ENCODE measurements around the gene TMEM130. TPM values are rescaled to one million over a fixed set of nuclear protein-coding genes. Genes with fewer than 3 reads are reported as not detected.

The TMEM130 gene
- polyA plus RNA-seq, 1 of the 3 experiments (the other 2 are of a cell fraction), result 1.2 TPM

DNA sequence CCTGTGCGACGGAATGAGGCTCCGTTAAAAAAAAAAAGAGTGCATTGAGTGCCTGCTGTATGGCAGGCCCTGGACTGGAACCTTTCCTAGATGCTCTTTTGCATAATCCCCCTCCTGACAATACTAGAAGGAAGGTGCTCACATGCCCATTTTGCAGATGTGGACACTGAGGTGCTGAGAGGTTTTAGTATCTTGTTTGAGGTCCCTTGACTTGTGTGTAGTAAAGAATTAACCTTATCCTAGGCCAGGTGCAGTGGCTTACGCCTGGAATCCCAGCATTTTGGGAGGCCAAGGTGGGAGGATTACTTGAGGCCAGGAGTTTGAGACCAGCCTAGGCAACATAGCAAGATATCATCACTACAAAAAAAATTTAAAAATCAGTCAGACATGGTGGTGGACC lies 46.6 kb downstream of the TMEM130 start:
- no peaks in the 10 kb centered on the region for H3K27me3 ChIP-seq (ENCODE audit: insufficient read depth)
- H3K27ac ChIP-seq (ENCODE audit: low read depth in 2 of 2, low read length in 1 of 2), result no peak overlapping the region
- H3K9me2 ChIP-seq, result no peaks in the 10 kb centered on the region
- H2AFZ ChIP-seq (ENCODE audit: low read depth), result no peak overlapping the region
- no peaks in the 10 kb centered on the region for H3K79me2 ChIP-seq (ENCODE audit: insufficient read depth)
- TF ChIP-seq SMC3 (IDR thresholded peaks at IDR 0.05; ENCODE audit: low read depth, low read length), result no peak
- H3K4me3 ChIP-seq (ENCODE audit: low read depth in 2 of 2, low read length in 1 of 2), result no peak overlapping the region
- peaks cover 0 to 17% of the 10 kb centered on the region in 2 experiments; a peak in 1 of 4 replicates for H3K4me1 ChIP-seq (ENCODE audit: control insufficient read depth in 1 of 2, insufficient read depth in 2 of 2, low read depth in 1 of 2, low read length in 1 of 2)
- H3K9ac ChIP-seq, result no peak overlapping the region
- H4K20me1 ChIP-seq (ENCODE audit: insufficient read depth), result no peaks in the 10 kb centered on the region
- H3K9me3 ChIP-seq, result no peaks in the 10 kb centered on the region
- no peak overlapping the region for H3K4me2 ChIP-seq
- CTCF ChIA-PET, result interaction anchor here (2.5 kb wide), 1 partner anchor 19 kb away, joined by 7 read pairs; no protein-coding TSS in a partner anchor
- WGBS (ENCODE audit: low lambda C conversion rate), result 79% methylated on average over 4 of the region's 4 CpGs
- no peak for DNase-seq
- no peaks in the 10 kb centered on the region for H3F3A ChIP-seq (replicated peaks; ENCODE audit: insufficient read depth)
- no peaks in the 10 kb centered on the region for H3K36me3 ChIP-seq (replicated peaks in 1 of 2; ENCODE audit: control insufficient read depth in 1 of 2, insufficient read depth in 2 of 2, low read length in 1 of 2)
- POLR2A ChIA-PET, result no interaction called here

DNA sequence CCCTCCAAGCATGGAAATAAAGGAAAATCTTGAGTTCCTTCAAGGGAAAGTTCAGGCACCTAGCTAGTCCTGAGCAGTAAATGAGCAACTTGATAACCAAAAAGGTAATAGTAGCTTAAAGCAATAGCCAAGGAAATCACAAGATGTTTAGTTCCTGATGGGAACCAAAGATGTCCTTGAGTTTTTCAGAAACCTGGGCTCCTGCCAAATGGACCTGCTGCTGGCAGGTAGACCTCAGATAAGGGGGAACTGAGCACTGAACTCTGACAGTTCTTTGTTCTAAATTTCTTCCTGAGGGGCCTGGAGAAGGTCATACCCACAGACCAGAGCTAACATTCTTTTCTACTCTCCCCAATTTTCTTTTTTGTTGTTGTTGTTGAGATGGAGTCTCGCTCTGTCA lies 48.5 kb downstream of the TMEM130 start:
- no peak overlapping the region for H3K9ac ChIP-seq

DNA sequence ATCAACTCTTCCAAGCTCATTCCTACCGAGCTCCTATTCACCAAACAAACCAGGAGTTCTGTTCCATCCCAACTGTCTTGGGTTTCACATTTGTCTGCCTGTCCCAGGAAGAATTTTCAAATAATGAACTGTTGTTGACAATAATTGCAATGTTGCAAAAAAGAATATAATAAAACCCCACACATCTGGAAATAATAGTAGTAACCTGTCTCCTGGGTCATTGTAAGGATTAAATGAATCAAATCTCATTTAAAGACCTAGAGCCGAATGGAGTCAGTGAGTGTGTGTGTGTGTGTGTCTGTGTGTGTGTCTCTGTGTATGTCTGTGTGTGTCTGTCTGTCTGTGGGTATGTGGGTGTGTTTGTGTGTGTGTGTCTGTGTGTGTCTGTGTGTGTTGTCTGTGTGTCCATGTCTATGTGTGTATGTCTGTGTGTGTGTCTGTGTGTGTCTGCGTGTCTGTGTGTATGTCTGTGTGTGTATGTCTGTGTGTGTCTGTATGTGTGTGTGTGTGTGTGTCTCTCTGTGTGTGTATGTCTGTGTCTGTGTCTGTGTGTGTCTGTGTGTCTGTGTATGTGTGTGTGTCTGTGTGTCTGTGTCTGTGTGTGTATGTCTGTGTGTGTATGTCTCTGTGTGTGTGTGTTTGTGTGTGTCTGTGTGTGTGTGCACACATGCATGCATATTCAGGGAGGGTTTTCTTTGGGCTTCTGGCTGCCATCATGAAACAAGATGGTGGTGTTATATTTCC lies 52.7 kb downstream of the TMEM130 start:
- H3K9me2 ChIP-seq, result no peaks in the 10 kb centered on the region
- no peak overlapping the region for H3K4me2 ChIP-seq
- H4K20me1 ChIP-seq (ENCODE audit: insufficient read depth), result no peaks in the 10 kb centered on the region
- H3K4me3 ChIP-seq (ENCODE audit: low read depth in 2 of 2, low read length in 1 of 2), result no peak overlapping the region
- TF ChIP-seq ELF1 (IDR thresholded peaks at IDR 0.05) (no peak), FOSL2 (IDR thresholded peaks at IDR 0.05; ENCODE audit: borderline replicate concordance, low read depth) (no peak), RCOR1 (IDR thresholded peaks at IDR 0.05; ENCODE audit: low read length) (no peak)
- TF ChIP-seq, protein P1, sequence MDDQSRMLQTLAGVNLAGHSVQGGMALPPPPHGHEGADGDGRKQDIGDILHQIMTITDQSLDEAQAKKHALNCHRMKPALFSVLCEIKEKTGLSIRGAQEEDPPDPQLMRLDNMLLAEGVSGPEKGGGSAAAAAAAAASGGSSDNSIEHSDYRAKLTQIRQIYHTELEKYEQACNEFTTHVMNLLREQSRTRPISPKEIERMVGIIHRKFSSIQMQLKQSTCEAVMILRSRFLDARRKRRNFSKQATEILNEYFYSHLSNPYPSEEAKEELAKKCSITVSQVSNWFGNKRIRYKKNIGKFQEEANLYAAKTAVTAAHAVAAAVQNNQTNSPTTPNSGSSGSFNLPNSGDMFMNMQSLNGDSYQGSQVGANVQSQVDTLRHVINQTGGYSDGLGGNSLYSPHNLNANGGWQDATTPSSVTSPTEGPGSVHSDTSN (IDR thresholded peaks at IDR 0.05), result no peak
- TF ChIP-seq, protein P2, sequence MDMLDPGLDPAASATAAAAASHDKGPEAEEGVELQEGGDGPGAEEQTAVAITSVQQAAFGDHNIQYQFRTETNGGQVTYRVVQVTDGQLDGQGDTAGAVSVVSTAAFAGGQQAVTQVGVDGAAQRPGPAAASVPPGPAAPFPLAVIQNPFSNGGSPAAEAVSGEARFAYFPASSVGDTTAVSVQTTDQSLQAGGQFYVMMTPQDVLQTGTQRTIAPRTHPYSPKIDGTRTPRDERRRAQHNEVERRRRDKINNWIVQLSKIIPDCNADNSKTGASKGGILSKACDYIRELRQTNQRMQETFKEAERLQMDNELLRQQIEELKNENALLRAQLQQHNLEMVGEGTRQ (IDR thresholded peaks at IDR 0.05; ENCODE audit: borderline replicate concordance, low read depth, low read length), result no peak
- TF ChIP-seq, protein P3, sequence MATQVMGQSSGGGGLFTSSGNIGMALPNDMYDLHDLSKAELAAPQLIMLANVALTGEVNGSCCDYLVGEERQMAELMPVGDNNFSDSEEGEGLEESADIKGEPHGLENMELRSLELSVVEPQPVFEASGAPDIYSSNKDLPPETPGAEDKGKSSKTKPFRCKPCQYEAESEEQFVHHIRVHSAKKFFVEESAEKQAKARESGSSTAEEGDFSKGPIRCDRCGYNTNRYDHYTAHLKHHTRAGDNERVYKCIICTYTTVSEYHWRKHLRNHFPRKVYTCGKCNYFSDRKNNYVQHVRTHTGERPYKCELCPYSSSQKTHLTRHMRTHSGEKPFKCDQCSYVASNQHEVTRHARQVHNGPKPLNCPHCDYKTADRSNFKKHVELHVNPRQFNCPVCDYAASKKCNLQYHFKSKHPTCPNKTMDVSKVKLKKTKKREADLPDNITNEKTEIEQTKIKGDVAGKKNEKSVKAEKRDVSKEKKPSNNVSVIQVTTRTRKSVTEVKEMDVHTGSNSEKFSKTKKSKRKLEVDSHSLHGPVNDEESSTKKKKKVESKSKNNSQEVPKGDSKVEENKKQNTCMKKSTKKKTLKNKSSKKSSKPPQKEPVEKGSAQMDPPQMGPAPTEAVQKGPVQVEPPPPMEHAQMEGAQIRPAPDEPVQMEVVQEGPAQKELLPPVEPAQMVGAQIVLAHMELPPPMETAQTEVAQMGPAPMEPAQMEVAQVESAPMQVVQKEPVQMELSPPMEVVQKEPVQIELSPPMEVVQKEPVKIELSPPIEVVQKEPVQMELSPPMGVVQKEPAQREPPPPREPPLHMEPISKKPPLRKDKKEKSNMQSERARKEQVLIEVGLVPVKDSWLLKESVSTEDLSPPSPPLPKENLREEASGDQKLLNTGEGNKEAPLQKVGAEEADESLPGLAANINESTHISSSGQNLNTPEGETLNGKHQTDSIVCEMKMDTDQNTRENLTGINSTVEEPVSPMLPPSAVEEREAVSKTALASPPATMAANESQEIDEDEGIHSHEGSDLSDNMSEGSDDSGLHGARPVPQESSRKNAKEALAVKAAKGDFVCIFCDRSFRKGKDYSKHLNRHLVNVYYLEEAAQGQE (IDR thresholded peaks at IDR 0.05; ENCODE audit: low read depth, low read length), result no peak
- H2AFZ ChIP-seq (ENCODE audit: low read depth), result no peak overlapping the region
- DNase-seq, result no peak
- POLR2A ChIA-PET, result no interaction called here
- H3K27ac ChIP-seq (ENCODE audit: low read depth in 2 of 2, low read length in 1 of 2), result no peak overlapping the region
- H3K36me3 ChIP-seq (replicated peaks in 1 of 2; ENCODE audit: control insufficient read depth in 1 of 2, insufficient read depth in 2 of 2, low read length in 1 of 2), result no peaks in the 10 kb centered on the region
- CTCF ChIA-PET, result interaction anchor here (0.7 to 3.8 kb wide), 5 partner anchors 10 to 387 kb away, joined by 3 to 12 read pairs (median 3); no protein-coding TSS in a partner anchor
- no peaks in the 10 kb centered on the region for H3K4me1 ChIP-seq (ENCODE audit: control insufficient read depth in 1 of 2, insufficient read depth in 2 of 2, low read depth in 1 of 2, low read length in 1 of 2)
- H3K79me2 ChIP-seq (ENCODE audit: insufficient read depth), result no peaks in the 10 kb centered on the region
- WGBS (ENCODE audit: low lambda C conversion rate), result 43% methylated on average over 3 of the region's 3 CpGs
- H3K9ac ChIP-seq, result no peak overlapping the region
- no peaks in the 10 kb centered on the region for H3K9me3 ChIP-seq
- H3K27me3 ChIP-seq (ENCODE audit: insufficient read depth), result no peaks in the 10 kb centered on the region
- H3F3A ChIP-seq (replicated peaks; ENCODE audit: insufficient read depth), result no peaks in the 10 kb centered on the region

More for the DNA sequence above, 48.5 kb downstream of the TMEM130 start:
- Histone ChIP-seq H2AFZ (ENCODE audit: low read depth) (no peak overlapping the region), H3K9me2 (no peaks in the 10 kb centered on the region), H3K27me3 (ENCODE audit: insufficient read depth) (no peaks in the 10 kb centered on the region), H3K27ac (ENCODE audit: low read depth in 2 of 2, low read length in 1 of 2) (no peak overlapping the region), H3K9me3 (no peaks in the 10 kb centered on the region), H3K4me3 (ENCODE audit: low read depth in 2 of 2, low read length in 1 of 2) (no peak overlapping the region), H3K4me2 (no peak overlapping the region), H4K20me1 (ENCODE audit: insufficient read depth) (no peaks in the 10 kb centered on the region), H3F3A (replicated peaks; ENCODE audit: insufficient read depth) (no peaks in the 10 kb centered on the region), H3K79me2 (ENCODE audit: insufficient read depth) (no peaks in the 10 kb centered on the region), H3K36me3 (replicated peaks in 1 of 2; ENCODE audit: control insufficient read depth in 1 of 2, insufficient read depth in 2 of 2, low read length in 1 of 2) (no peaks in the 10 kb centered on the region), H3K4me1 (ENCODE audit: control insufficient read depth in 1 of 2, insufficient read depth in 2 of 2, low read depth in 1 of 2, low read length in 1 of 2) (peaks cover 0 to 4% of the 10 kb centered on the region in 2 experiments; a peak in 1 of 4 replicates)
- 33% methylated on average over 1 of the region's 1 CpG for WGBS (ENCODE audit: low lambda C conversion rate)
- no peak for TF ChIP-seq RXRA (IDR thresholded peaks at IDR 0.05; ENCODE audit: borderline replicate concordance, low read depth)
- TF ChIP-seq GABPA (IDR thresholded peaks at IDR 0.05; ENCODE audit: low read depth), result no peak
- TF ChIP-seq, protein P4, sequence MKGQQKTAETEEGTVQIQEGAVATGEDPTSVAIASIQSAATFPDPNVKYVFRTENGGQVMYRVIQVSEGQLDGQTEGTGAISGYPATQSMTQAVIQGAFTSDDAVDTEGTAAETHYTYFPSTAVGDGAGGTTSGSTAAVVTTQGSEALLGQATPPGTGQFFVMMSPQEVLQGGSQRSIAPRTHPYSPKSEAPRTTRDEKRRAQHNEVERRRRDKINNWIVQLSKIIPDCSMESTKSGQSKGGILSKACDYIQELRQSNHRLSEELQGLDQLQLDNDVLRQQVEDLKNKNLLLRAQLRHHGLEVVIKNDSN (IDR thresholded peaks at IDR 0.05; ENCODE audit: borderline replicate concordance, low read depth), result no peak
- ChIA-PET CTCF (interaction anchor here (1.1 to 4.0 kb wide), 6 partner anchors 10 to 402 kb away, joined by 3 to 15 read pairs (median 5); no protein-coding TSS in a partner anchor), POLR2A (no interaction called here)
- no peak for DNase-seq

All from SK-N-SH (cell line).